Naive B cell (primary cell): ENCODE data around the gene VPS37B. TPM values are rescaled to one million over a fixed set of nuclear protein-coding genes. Genes with fewer than 3 reads are reported as not detected.

Experiments
- ATAC-seq, 2 donors: fragments of 150-1000 bp; cut with Tn5 transposase; 2 replicates each; pipeline ENCODE4 v1.10.0; 2021; ENCODE audit warnings: low read depth in 2 of 2, mild to moderate bottlenecking in 2 of 2, moderate library complexity in 2 of 2
- DNase-seq: peaks from one replicate; pipeline ENCODE4 v3.0.0; 2022
- H3K27ac Mint-ChIP-seq, 6 donors: one replicate each; pipeline ENCODE4 v1.8.0; 2020 to 2022; ENCODE audit warnings: mild to moderate bottlenecking in 6 of 6, mixed read lengths in 6 of 6, moderate library complexity in 5 of 6, inconsistent platforms in 2 of 6
- H3K27me3 Mint-ChIP-seq, 3 donors: one replicate each; pipeline ENCODE4 v1.8.0; 2021 to 2022; ENCODE audit warnings: mixed read lengths in 3 of 3, mild to moderate bottlenecking in 1 of 3
- H3K36me3 Mint-ChIP-seq, 2 donors: one replicate each; pipeline ENCODE4 v1.8.0; 2020 to 2022; ENCODE audit warnings: mixed read lengths in 2 of 2, inconsistent platforms in 1 of 2, mild to moderate bottlenecking in 1 of 2
- H3K4me1 Mint-ChIP-seq, 3 donors: one replicate each; pipeline ENCODE4 v1.8.0; 2020 to 2022; ENCODE audit warnings: mixed read lengths in 3 of 3, inconsistent platforms in 1 of 3, mild to moderate bottlenecking in 1 of 3, moderate library complexity in 1 of 3
- H3K4me3 Mint-ChIP-seq, 8 donors: one replicate each; pipeline ENCODE4 v1.8.0; 2020 to 2022; ENCODE audit warnings: mild to moderate bottlenecking in 8 of 8, mixed read lengths in 8 of 8, moderate library complexity in 8 of 8, inconsistent platforms in 2 of 8
- H3K9me3 Mint-ChIP-seq, 7 donors: one replicate each; pipeline ENCODE4 v1.8.0; 2020 to 2022; ENCODE audit warnings: mixed read lengths in 7 of 7, mild to moderate bottlenecking in 5 of 7, inconsistent platforms in 2 of 7, moderate library complexity in 1 of 7
- polyA plus RNA-seq, 6 donors: library from polyadenylated mRNA; unstranded; fragments of 300-500 nt; fragmentation: Illumina TruSeq; gene quantifications; one replicate each; pipeline ENCODE4 v1.2.3, GENCODE V29; 2021; ENCODE audit warnings: low read depth in 6 of 6

VPS37B gene
- polyA plus RNA-seq, 6 donors from 2014 or later = 43.4 to 60.9 (median 52.2) TPM

GRCh38 chr12:122837306-122838265, 58.3 kb downstream of the VPS37B start:
- H3K4me1 Mint-ChIP-seq = peaks cover 71 to 80% (median 74%) of the 10 kb centered on the region in 3 donors

GRCh38 chr12:122836027-122836921, 59.6 kb downstream of the VPS37B start:
- H3K4me1 Mint-ChIP-seq = peaks cover 59 to 67% (median 63%) of the 10 kb centered on the region in 3 donors
- H3K4me3 Mint-ChIP-seq = peak overlapping the region; percentile 93 to 99 (median 98)
- DNase-seq (peak; percentile 86), ATAC-seq (peak; percentile 70)
- no peaks in the 10 kb centered on the region for H3K9me3 Mint-ChIP-seq
- no peaks in the 10 kb centered on the region for H3K27me3 Mint-ChIP-seq
- H3K27ac Mint-ChIP-seq = peak overlapping the region; percentile 94 to 100 (median 96)
- peaks cover 0 to 11% of the 10 kb centered on the region in 2 donors for H3K36me3 Mint-ChIP-seq

More at GRCh38 chr12:122837306-122838265, 58.3 kb downstream of the VPS37B start:
- peak overlapping the region in 5 of 6 donors; percentile 13 to 100 (median 94) for H3K27ac Mint-ChIP-seq
- H3K27me3 Mint-ChIP-seq = no peaks in the 10 kb centered on the region
- DNase-seq (no peak), ATAC-seq (no peak)
- H3K4me3 Mint-ChIP-seq = peak overlapping the region; percentile 93 to 99 (median 98)
- H3K9me3 Mint-ChIP-seq = no peaks in the 10 kb centered on the region
- peaks cover 0 to 11% of the 10 kb centered on the region in 2 donors for H3K36me3 Mint-ChIP-seq

- H3K4me1 Mint-ChIP-seq = peaks cover 56 to 63% (median 58%) of the 10 kb centered on the region in 3 donors
- peak; percentile 51 for DNase-seq
- no peaks in the 10 kb centered on the region for H3K9me3 Mint-ChIP-seq
- peak overlapping the region in 4 of 8 donors; percentile 93 to 99 (median 96) for H3K4me3 Mint-ChIP-seq
- H3K27me3 Mint-ChIP-seq = no peaks in the 10 kb centered on the region
- ATAC-seq = peak; percentile 35 to 41
- H3K27ac Mint-ChIP-seq = peak overlapping the region in 2 of 6 donors; percentile 97 to 100
- peaks cover 0 to 11% of the 10 kb centered on the region in 2 donors for H3K36me3 Mint-ChIP-seq
Measured at GRCh38 chr12:122835750-122836026, 60.2 kb downstream of the VPS37B start.

GRCh38 chr12:122834921-122835749, 60.8 kb downstream of the VPS37B start, which contains the start of gene HIP1R:
TSS of gene HIP1R (plus strand) at chr12:122835457. CDS start at chr12:122835551, 94 bp downstream.
- ATAC-seq (peak; percentile 47 to 51), DNase-seq (peak; percentile 64)
- Mint-ChIP-seq H3K27me3 (no peaks in the 10 kb centered on the region), H3K36me3 (peaks cover 0 to 11% of the 10 kb centered on the region in 2 donors), H3K4me3 (peak within 1 kb of the TSS; percentile 94 to 99 (median 98)), H3K4me1 (peaks cover 52 to 61% (median 53%) of the 10 kb centered on the region in 3 donors), H3K9me3 (no peaks in the 10 kb centered on the region), H3K27ac (peak within 1 kb of the TSS; percentile 94 to 100 (median 97))

- Mint-ChIP-seq H3K4me1 (peaks cover 46 to 54% (median 47%) of the 10 kb centered on the region in 3 donors), H3K36me3 (peaks cover 0 to 11% of the 10 kb centered on the region in 2 donors), H3K9me3 (no peaks in the 10 kb centered on the region), H3K4me3 (peak overlapping the region; percentile 87 to 98 (median 95)), H3K27ac (peak overlapping the region; percentile 70 to 100 (median 96)), H3K27me3 (no peaks in the 10 kb centered on the region)
- ATAC-seq = peak; percentile 21 to 26
- DNase-seq = peak; percentile 32
Measured at GRCh38 chr12:122834104-122834920, 61.6 kb downstream of the VPS37B start.

- peak overlapping the region in 1 of 8 donors; percentile 31 for H3K4me3 Mint-ChIP-seq
- no peaks in the 10 kb centered on the region for H3K9me3 Mint-ChIP-seq
- no peak overlapping the region for H3K27ac Mint-ChIP-seq
- ATAC-seq (no peak), DNase-seq (no peak)
- H3K27me3 Mint-ChIP-seq = no peaks in the 10 kb centered on the region
- no peaks in the 10 kb centered on the region for H3K36me3 Mint-ChIP-seq
- peaks cover 16 to 21% (median 21%) of the 10 kb centered on the region in 3 donors for H3K4me1 Mint-ChIP-seq
Measured at GRCh38 chr12:122830517-122831214, 65.3 kb downstream of the VPS37B start.

GRCh38 chr12:122827258-122827657, 68.7 kb downstream of the VPS37B start:
- no peak overlapping the region for H3K4me3 Mint-ChIP-seq
- H3K36me3 Mint-ChIP-seq = no peaks in the 10 kb centered on the region
- DNase-seq = no peak
- peaks cover 13 to 22% (median 20%) of the 10 kb centered on the region in 3 donors for H3K4me1 Mint-ChIP-seq
- no peaks in the 10 kb centered on the region for H3K27me3 Mint-ChIP-seq
- H3K27ac Mint-ChIP-seq = no peak overlapping the region
- H3K9me3 Mint-ChIP-seq = no peaks in the 10 kb centered on the region
- no peak for ATAC-seq

GRCh38 chr12:122825773-122826724, 69.9 kb downstream of the VPS37B start:
- no peaks in the 10 kb centered on the region for H3K27me3 Mint-ChIP-seq
- no peak overlapping the region for H3K27ac Mint-ChIP-seq
- no peaks in the 10 kb centered on the region for H3K36me3 Mint-ChIP-seq
- peak overlapping the region; percentile 9 to 82 (median 66) for H3K4me3 Mint-ChIP-seq
- H3K4me1 Mint-ChIP-seq = peaks cover 20 to 34% (median 28%) of the 10 kb centered on the region in 3 donors
- H3K9me3 Mint-ChIP-seq = no peaks in the 10 kb centered on the region
- ATAC-seq (peak in 1 of 2 donors; percentile 53), DNase-seq (no peak)

GRCh38 chr12:122823429-122823828, 72.5 kb downstream of the VPS37B start:
- Mint-ChIP-seq H3K4me3 (peak overlapping the region in 2 of 8 donors; percentile 12 to 25), H3K27me3 (no peaks in the 10 kb centered on the region)
- DNase-seq = no peak

GRCh38 chr12:122820838-122821271, 75.1 kb downstream of the VPS37B start:
- ATAC-seq (peak; percentile 88 to 91), DNase-seq (peak; percentile 64)
- no peaks in the 10 kb centered on the region for H3K36me3 Mint-ChIP-seq
- H3K27me3 Mint-ChIP-seq = no peaks in the 10 kb centered on the region
- H3K9me3 Mint-ChIP-seq = no peaks in the 10 kb centered on the region
- H3K4me3 Mint-ChIP-seq = peak overlapping the region; percentile 55 to 92 (median 80)
- peaks cover 41 to 58% (median 43%) of the 10 kb centered on the region in 3 donors for H3K4me1 Mint-ChIP-seq
- H3K27ac Mint-ChIP-seq = peak overlapping the region; percentile 81 to 99 (median 98)

More at GRCh38 chr12:122823429-122823828, 72.5 kb downstream of the VPS37B start:
- no peak for ATAC-seq
- H3K36me3 Mint-ChIP-seq = no peaks in the 10 kb centered on the region
- no peaks in the 10 kb centered on the region for H3K9me3 Mint-ChIP-seq
- H3K27ac Mint-ChIP-seq = no peak overlapping the region
- peaks cover 34 to 55% (median 41%) of the 10 kb centered on the region in 3 donors for H3K4me1 Mint-ChIP-seq
